Measurements from ENCODE around the gene ANK2. TPM values are rescaled to one million over a fixed set of nuclear protein-coding genes. Genes with fewer than 3 reads are reported as not detected.

The ANK2 gene
- total and polyA plus RNA-seq, 12 donors: 21.9 to 373 (median 298) TPM

GRCh38 chr4:113113151-113113550 is 63.7 kb downstream of the ANK2 start:
- no peak for ATAC-seq
- 77% methylated on average over 2 of the region's 2 CpGs for WGBS, 2 donors
- Histone ChIP-seq H3K36me3 (no peaks in the 10 kb centered on the region), H3K4me1 (peaks cover 0 to 18% (median 0%) of the 10 kb centered on the region in 9 donors), H3K27ac (no peak overlapping the region), H3K27me3 (no peaks in the 10 kb centered on the region), H3K9me3 (no peaks in the 10 kb centered on the region), H3K4me3 (no peak overlapping the region)
- no peak for TF ChIP-seq CTCF (IDR thresholded peaks at IDR 0.05)
- no peak for DNase-seq
- intact Hi-C loops (cut with DNase I): loop anchor here in 3 of 10 donors (5.0 to 10.0 kb wide), 3 partner anchors 54 to 132 kb away; no protein-coding TSS in a partner anchor

GRCh38 chr4:113114884-113115283 is 65.4 kb downstream of the ANK2 start:
- 62 to 73% methylated on average over 2 of the region's 2 CpGs for whole genome bisulfite sequencing, 2 donors
- H3K9me3 ChIP-seq: no peaks in the 10 kb centered on the region
- H3K27ac ChIP-seq: no peak overlapping the region
- intact Hi-C loops (cut with DNase I): loop anchor here in 3 of 10 donors (5.0 to 10.0 kb wide), 3 partner anchors 52 to 130 kb away; no protein-coding TSS in a partner anchor
- ATAC-seq (peak in 3 of 8 donors; percentile 28 to 70 (median 38)), DNase-seq (no peak)
- no peak overlapping the region for H3K4me3 ChIP-seq
- no peaks in the 10 kb centered on the region for H3K27me3 ChIP-seq
- TF ChIP-seq CTCF (IDR thresholded peaks at IDR 0.05): no peak
- H3K36me3 ChIP-seq: no peaks in the 10 kb centered on the region
- H3K4me1 ChIP-seq: peaks cover 0 to 18% (median 0%) of the 10 kb centered on the region in 9 donors

- Histone ChIP-seq H3K36me3 (no peaks in the 10 kb centered on the region), H3K9me3 (no peaks in the 10 kb centered on the region), H3K27me3 (no peaks in the 10 kb centered on the region), H3K4me1 (peaks cover 0 to 18% (median 0%) of the 10 kb centered on the region in 9 donors), H3K27ac (no peak overlapping the region), H3K4me3 (no peak overlapping the region)
- TF ChIP-seq CTCF (IDR thresholded peaks at IDR 0.05): no peak
- 55 to 60% methylated on average over 17 of the region's 17 CpGs for WGBS, 2 donors
- ATAC-seq (peak in 7 of 8 donors; percentile 43 to 69 (median 67)), DNase-seq (no peak)
- intact Hi-C loops (cut with DNase I): loop anchor here in 1 of 10 donors (10.0 kb wide), 1 partner anchor 128 kb away; no protein-coding TSS in a partner anchor
Measured at GRCh38 chr4:113116414-113117357, 67.2 kb downstream of the ANK2 start.

- WGBS, 2 donors: 83 to 85% methylated on average over 3 of the region's 3 CpGs
- intact Hi-C loops (cut with DNase I): loop anchor here in 1 of 10 donors (10.0 kb wide), 1 partner anchor 127 kb away; no protein-coding TSS in a partner anchor
- no peak for TF ChIP-seq CTCF (IDR thresholded peaks at IDR 0.05)
- Histone ChIP-seq H3K9me3 (no peaks in the 10 kb centered on the region), H3K27me3 (no peaks in the 10 kb centered on the region), H3K27ac (no peak overlapping the region), H3K36me3 (no peaks in the 10 kb centered on the region), H3K4me3 (no peak overlapping the region), H3K4me1 (peaks cover 0 to 18% (median 0%) of the 10 kb centered on the region in 9 donors)
- ATAC-seq: no peak
- no peak for DNase-seq
Measured at GRCh38 chr4:113117358-113117702, 67.9 kb downstream of the ANK2 start.

Data from heart right ventricle (tissue), 16 donors.